WTC11 (cell line): ENCODE data around the gene ANXA11. TPM values are rescaled to one million over a fixed set of nuclear protein-coding genes. Genes with fewer than 3 reads are reported as not detected.

Experiments
- ATAC-seq: fragments of 200-7000 bp; cut with Tn5 transposase; 2 replicates; pipeline ENCODE4 v1.10.0; 2021; ENCODE audit warnings: mild to moderate bottlenecking, moderate library complexity
- CTCF ChIA-PET: fragments of 300-600 bp; sonication (Branson Sonifier 250); formaldehyde crosslinking; loops from one replicate; lab custom pipeline; 2021; ENCODE audit warnings: antibody characterized with exemption; lab: Charles Lee
- POLR2A ChIA-PET: fragments of 350-600 bp; sonication (Branson Sonifier 250); formaldehyde crosslinking; loops from one replicate; lab custom pipeline; 2021; ENCODE audit warnings: antibody characterized with exemption; lab: Charles Lee
- DNase-seq: peaks from one replicate; pipeline ENCODE4 v3.0.0; 2021; ENCODE audit warnings: low spot score
- H3K27ac Mint-ChIP-seq: 2 replicates; pipeline ENCODE4 v1.8.0; 2021; ENCODE audit warnings: mixed read lengths
- H3K27me3 Mint-ChIP-seq: 2 replicates; pipeline ENCODE4 v1.8.0; 2021; ENCODE audit warnings: low read depth, mild to moderate bottlenecking, moderate library complexity, mixed read lengths
- H3K36me3 Mint-ChIP-seq: 2 replicates; pipeline ENCODE4 v1.8.0; 2021; ENCODE audit warnings: mixed read lengths
- H3K4me1 Mint-ChIP-seq: 2 replicates; pipeline ENCODE4 v1.8.0; 2022; ENCODE audit warnings: mixed read lengths
- H3K4me3 Mint-ChIP-seq: 2 replicates; pipeline ENCODE4 v1.8.0; 2021; ENCODE audit warnings: mild to moderate bottlenecking, moderate library complexity, mixed read lengths
- H3K9me3 Mint-ChIP-seq: 2 replicates; pipeline ENCODE4 v1.8.0; 2021; ENCODE audit warnings: mixed read lengths
- ATF3 ChIP-seq: sonication (generic); formaldehyde crosslinking; conservative IDR thresholded peaks from 2 replicates; pipeline ENCODE4 v1.8.1; 2022; ENCODE audit warnings: mild to moderate bottlenecking, missing genetic modification reagents
- FOXJ3 ChIP-seq: sonication (generic); formaldehyde crosslinking; IDR thresholded peaks from 2 replicates; pipeline ENCODE4 v1.9.0; 2021; ENCODE audit warnings: missing genetic modification reagents, mild to moderate bottlenecking, borderline replicate concordance
- FOXK1 ChIP-seq: sonication (generic); formaldehyde crosslinking; IDR thresholded peaks from 2 replicates; pipeline ENCODE4 v1.8.0; 2022; ENCODE audit warnings: mild to moderate bottlenecking, moderate library complexity, missing genetic modification reagents
- HMGA2 ChIP-seq: fragments of 250-450 bp; sonication (Bioruptor Pico); IDR thresholded peaks from 2 replicates; pipeline ENCODE4 v1.4.0; 2021; ENCODE audit warnings: mild to moderate bottlenecking, moderate library complexity
- IRF1 ChIP-seq: sonication (generic); formaldehyde crosslinking; IDR thresholded peaks from 2 replicates; pipeline ENCODE4 v1.8.0; 2023; ENCODE audit warnings: missing genetic modification reagents
- MAX ChIP-seq: sonication (generic); formaldehyde crosslinking; IDR thresholded peaks from 2 replicates; pipeline ENCODE4 v1.8.0; 2022; ENCODE audit warnings: mild to moderate bottlenecking, missing genetic modification reagents
- NFYB ChIP-seq: sonication (generic); formaldehyde crosslinking; conservative IDR thresholded peaks from 2 replicates; pipeline ENCODE4 v1.8.0; 2022; ENCODE audit warnings: low read depth, missing genetic modification reagents
- NR2C2 ChIP-seq: sonication (generic); formaldehyde crosslinking; IDR thresholded peaks from 2 replicates; pipeline ENCODE4 v1.8.0; 2022; ENCODE audit warnings: mild to moderate bottlenecking, missing genetic modification reagents
- TEAD4 ChIP-seq: sonication (generic); formaldehyde crosslinking; IDR thresholded peaks from 2 replicates; pipeline ENCODE4 v1.8.0; 2022; ENCODE audit warnings: mild to moderate bottlenecking, missing genetic modification reagents
- ZNF281 ChIP-seq: sonication (generic); formaldehyde crosslinking; IDR thresholded peaks from 2 replicates; pipeline ENCODE4 v1.8.0; 2023; ENCODE audit warnings: mild to moderate bottlenecking, missing genetic modification reagents
- ZNF317 ChIP-seq: sonication (generic); formaldehyde crosslinking; IDR thresholded peaks from 2 replicates; pipeline ENCODE4 v1.8.1; 2023; ENCODE audit warnings: low read depth, mild to moderate bottlenecking, moderate library complexity, missing genetic modification reagents, borderline replicate concordance
- ZNF532 ChIP-seq: fragments of 250-450 bp; sonication (Bioruptor Pico); IDR thresholded peaks from 2 replicates; pipeline ENCODE4 v1.9.0; 2021; ENCODE audit warnings: mild to moderate bottlenecking, borderline replicate concordance
- total RNA-seq: library from RNA; stranded (reverse); gene quantifications from 3 replicates; pipeline ENCODE4 v1.2.3, GENCODE V29; 2021
- TF ChIP-seq, protein P1 (sequence below): fragments of 250-450 bp; sonication (Bioruptor Pico); conservative IDR thresholded peaks from 2 replicates; pipeline ENCODE4 v1.9.0; 2021; ENCODE audit warnings: mild to moderate bottlenecking

ANXA11 gene
- total RNA-seq, 1 experiment from 2014 or later: 83.3 TPM

GRCh38 chr10:80211786-80212185, 6.4 kb upstream of the ANXA11 start:
- ChIA-PET CTCF (interaction anchor here (1.3 kb wide), 1 partner anchor 50 kb away, joined by 3 read pairs; no protein-coding TSS in a partner anchor), POLR2A (no interaction called here)
- no peak overlapping the region for H3K4me3 Mint-ChIP-seq
- peaks cover 12% of the 10 kb centered on the region for H3K27me3 Mint-ChIP-seq
- H3K9me3 Mint-ChIP-seq: peaks cover 9% of the 10 kb centered on the region
- TF ChIP-seq HMGA2 (CRISPR knock-in tag) (no peak), FOXJ3 (no peak), ZNF317 (CRISPR knock-in tag) (no peak), ZNF281 (CRISPR knock-in tag) (no peak), TEAD4 (CRISPR knock-in tag) (no peak), MAX (CRISPR knock-in tag) (no peak)
- TF ChIP-seq, protein P1, sequence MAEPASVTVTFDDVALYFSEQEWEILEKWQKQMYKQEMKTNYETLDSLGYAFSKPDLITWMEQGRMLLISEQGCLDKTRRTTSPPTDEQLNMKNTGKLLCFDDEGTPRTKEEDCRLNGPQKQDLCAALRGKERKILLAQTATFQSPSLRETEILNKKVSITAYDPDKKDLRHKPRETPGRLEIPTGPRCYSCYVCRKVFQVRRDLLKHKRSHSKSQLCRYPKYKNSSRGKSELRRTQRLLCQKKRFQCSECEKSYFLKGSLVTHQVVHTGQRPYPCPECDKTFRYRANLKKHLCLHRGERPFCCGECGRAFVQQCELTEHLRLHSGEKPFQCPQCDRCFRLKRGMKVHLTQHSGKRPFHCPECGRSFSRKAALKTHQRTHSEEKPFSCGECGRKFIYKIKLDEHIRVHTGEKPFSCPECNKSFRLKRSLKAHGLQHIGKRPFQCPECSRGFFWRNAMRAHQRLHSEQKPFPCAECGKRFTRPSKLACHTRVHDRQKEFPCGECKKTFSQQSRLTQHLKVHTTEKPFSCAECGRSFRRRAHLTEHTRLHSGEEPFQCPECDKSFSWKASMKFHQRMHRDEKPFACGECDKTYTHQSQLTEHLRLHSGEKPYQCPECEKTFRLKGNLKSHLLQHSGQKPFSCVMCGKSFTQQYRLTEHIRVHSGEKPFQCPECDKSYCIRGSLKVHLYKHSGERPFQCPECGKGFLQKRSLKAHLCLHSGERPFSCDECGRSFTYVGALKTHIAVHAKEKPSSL (CRISPR knock-in tag): no peak
- DNase-seq (no peak), ATAC-seq (no peak)
- no peak overlapping the region for H3K27ac Mint-ChIP-seq
- peaks cover 13% of the 10 kb centered on the region for H3K4me1 Mint-ChIP-seq
- no peaks in the 10 kb centered on the region for H3K36me3 Mint-ChIP-seq

DNA sequence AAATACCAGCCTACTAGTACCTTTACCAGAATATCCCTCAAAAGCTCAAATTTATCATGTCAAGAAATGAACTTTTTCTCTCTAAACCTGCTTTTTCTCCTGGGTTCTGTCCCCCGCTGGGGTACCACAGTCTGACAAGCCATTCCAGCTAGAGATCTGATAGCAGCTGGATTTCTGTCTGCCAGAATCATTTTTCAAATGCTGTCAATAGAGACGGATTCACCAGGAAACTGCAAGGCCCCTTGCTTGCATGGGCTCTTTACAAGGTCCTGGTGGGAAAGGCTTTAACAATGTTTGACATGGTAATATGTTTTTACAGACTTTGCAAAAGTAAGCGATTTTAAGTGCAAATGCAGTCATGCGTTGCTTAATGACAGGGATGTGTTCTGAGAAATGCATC, 4.9 kb upstream of the ANXA11 start:
- ATAC-seq: no peak
- DNase-seq: no peak
- H3K4me1 Mint-ChIP-seq: peaks cover 25% of the 10 kb centered on the region
- H3K27me3 Mint-ChIP-seq: peaks cover 17% of the 10 kb centered on the region
- TF ChIP-seq ATF3 (CRISPR knock-in tag): no peak
- no peak overlapping the region for H3K4me3 Mint-ChIP-seq
- ChIA-PET CTCF (no interaction called here), POLR2A (no interaction called here)
- peaks cover 9% of the 10 kb centered on the region for H3K9me3 Mint-ChIP-seq
- H3K36me3 Mint-ChIP-seq: no peaks in the 10 kb centered on the region
- no peak overlapping the region for H3K27ac Mint-ChIP-seq

GRCh38 chr10:80207768-80208370, 2.5 kb upstream of the ANXA11 start:
- Mint-ChIP-seq H3K4me3 (peak overlapping the region; percentile 53), H3K9me3 (no peaks in the 10 kb centered on the region), H3K36me3 (no peaks in the 10 kb centered on the region), H3K4me1 (peaks cover 41% of the 10 kb centered on the region), H3K27ac (no peak overlapping the region), H3K27me3 (peaks cover 17% of the 10 kb centered on the region)
- ChIA-PET POLR2A (interaction anchor here (0.9 to 1.1 kb wide), 2 partner anchors 24 to 57 kb away, joined by 3 read pairs; no protein-coding TSS in a partner anchor), CTCF (interaction anchor here (0.6 to 2.1 kb wide), 3 partner anchors 14 to 64 kb away, joined by 3 to 11 read pairs (median 3); no protein-coding TSS in a partner anchor)
- DNase-seq (no peak), ATAC-seq (0 out of 2 replicates have a peak, but pooled peaks have one; percentile 1)
- no peak for TF ChIP-seq FOXK1 (CRISPR knock-in tag)
- no peak for TF ChIP-seq ZNF532
- TF ChIP-seq NFYB (CRISPR knock-in tag): no peak
- TF ChIP-seq NR2C2 (CRISPR knock-in tag): no peak
- TF ChIP-seq TEAD4 (CRISPR knock-in tag): no peak
- no peak for TF ChIP-seq IRF1
